Myocyte (in vitro differentiated cells): Measurements from ENCODE around the gene TRIM10. TPM values are rescaled to one million over a fixed set of nuclear protein-coding genes. Genes with fewer than 3 reads are reported as not detected.
A peak's percentile ranks its signal among the peaks of the same experiment; 100 is the strongest.
"Not testable (repeated sequence)": the region's sequence is repeated elsewhere in the genome, so short reads cannot be mapped to it uniquely, and the experiment has no call there.

Experiments
- DNase-seq: peaks from one replicate; pipeline ENCODE4 v3.0.0-alpha.2; 2012; ENCODE audit warnings: low read depth
- total RNA-seq: library from RNA; depleted of rRNA; stranded (reverse); fragments of >200 nt; gene quantifications from 2 replicates; pipeline ENCODE4 v1.2.3, GENCODE V29; 2014

Gene TRIM10
- total RNA-seq, 1 donor from 2014 or later = not detected

DNA sequence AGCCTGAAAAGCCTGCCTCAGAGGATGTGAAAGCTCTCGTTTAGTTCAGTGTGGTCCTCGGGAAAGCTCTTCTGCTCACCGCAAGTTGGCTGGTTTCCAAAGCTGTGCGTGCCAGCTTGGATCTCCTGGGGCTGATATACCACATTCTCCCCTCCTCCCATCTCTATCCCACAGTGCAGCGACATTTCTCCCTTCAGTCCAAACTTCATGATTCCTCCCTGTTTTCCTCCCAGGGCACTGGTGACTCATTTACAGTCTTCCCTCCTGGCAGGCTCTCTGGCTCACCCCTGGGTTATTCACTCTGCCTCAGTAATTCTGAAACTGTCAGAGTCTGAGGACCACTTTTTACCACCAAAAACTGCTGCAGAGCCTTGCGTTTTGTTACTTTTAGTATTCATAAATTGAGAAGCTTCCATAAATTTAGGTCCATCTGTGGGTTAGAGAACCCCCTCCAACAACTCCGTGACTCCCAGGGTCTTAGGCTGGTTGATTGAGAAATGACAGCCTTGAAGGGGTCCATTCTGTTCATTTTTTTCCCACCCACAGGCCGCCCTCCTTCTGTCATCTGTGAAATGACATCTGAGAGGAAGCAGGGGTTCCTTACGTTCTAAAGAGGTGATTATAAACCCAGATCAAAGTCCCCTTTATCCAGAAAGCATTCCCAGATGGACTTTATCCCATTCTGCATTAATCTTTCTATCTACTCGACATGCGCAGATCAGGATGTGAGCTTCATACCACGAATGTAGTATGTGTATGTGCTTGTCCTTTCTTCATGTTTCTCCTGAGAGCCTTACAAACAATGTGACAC, 6.1 kb downstream of the TRIM10 start:
- DNase-seq = peak; percentile 71

DNA sequence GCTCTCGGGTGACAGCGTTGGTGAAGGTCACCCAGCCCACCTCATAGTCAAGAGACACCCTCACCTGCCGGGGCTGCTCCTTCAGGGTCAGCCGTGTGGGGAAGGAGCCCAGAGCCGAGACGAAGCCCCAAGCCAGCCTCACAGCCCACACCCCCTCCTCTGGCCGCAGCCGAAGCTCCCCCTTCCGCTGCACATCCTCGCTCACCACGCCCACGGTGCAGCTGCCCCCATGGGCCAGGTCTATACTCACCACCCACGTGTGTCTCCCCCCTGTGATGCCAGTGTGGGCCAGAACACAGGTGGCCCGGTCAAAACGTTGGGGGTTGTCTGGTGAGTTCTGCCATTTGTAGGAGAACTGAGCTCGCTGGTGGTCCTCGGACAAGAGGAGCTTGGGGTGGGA, 7.0 kb downstream of the TRIM10 start:
- no peak for DNase-seq

DNA sequence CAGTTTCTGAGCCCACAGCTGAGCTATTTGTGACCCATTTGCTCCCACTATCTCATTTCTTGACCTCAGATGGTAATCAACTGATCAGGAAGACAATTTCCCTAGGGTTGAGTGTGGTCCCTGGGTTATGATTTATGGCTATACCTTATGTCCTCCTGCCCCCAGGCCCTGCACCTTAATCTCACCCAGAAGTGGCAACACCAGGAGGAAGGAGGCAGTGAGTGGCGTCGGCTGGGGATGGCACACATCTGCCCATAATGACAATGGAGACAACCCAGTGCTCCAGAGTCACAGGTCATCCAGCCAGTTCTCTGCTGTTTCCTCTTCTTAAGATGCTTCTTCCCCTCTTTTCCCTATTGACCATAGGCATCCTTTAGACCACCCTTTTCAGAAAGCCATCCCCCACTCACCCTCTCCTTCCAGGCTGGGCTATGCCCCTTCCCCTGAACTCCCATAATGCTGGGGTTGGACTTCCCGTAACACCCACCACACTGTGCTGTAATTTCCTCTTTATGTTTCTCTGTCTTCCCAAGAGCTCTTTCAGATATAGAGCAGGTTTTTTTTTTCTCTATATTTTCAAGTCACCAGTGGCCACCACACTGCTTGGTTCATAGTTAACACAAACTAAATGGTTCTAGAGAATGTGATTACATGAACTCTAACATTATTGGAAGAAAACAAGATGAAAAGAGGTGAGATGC, 8.0 kb downstream of the TRIM10 start:
- no peak for DNase-seq

DNA sequence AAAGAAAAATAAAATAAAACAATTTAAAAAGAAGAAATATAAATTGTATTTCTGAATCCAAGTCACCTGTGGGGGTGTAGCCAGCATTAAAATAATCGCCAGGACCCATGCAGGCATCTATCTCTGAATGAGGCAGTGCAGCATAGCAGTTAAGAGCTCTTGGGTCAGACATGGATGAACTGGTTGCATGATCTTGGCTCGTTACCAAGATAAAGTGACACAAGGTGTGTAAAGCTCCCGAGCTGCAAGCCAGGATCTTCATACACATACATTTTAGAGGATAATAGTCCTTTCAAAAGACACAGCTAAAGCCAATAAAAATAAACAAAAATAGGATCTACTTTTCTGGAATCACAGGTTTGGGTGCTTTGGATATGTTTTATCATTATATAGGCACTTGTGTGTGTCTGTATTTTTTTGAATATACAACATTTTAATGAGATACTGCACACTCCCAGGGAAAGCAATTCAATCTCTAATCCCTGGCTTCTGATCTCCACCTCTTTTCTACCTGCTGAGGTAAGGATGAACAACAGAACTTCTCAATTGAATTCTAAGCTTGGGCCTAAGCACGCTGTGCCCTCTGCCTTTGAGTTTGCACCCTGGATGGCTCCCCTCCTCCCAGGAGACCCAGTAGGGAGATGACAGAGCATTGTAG, 8.9 kb downstream of the TRIM10 start:
- no peak for DNase-seq

DNA sequence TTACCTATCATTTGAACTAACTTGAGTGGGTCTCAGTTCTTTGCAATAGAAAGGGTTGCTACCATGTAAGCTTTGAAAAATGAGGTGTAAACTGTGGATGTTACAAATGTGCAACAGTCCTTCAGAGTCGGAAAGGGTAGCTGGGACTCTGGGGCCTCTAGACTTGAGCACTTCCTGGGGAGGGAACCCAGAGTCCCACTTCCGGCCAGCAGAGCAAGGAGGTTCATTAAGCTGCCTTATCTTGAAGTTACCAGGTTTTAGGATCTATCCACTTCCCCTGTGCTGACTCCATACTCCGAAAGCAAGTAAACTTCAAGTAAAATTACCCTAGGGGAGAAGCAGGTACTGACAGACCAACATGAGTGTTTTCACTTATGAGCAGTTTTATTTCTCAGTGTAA, 9.4 kb downstream of the TRIM10 start:
- DNase-seq = no peak

DNA sequence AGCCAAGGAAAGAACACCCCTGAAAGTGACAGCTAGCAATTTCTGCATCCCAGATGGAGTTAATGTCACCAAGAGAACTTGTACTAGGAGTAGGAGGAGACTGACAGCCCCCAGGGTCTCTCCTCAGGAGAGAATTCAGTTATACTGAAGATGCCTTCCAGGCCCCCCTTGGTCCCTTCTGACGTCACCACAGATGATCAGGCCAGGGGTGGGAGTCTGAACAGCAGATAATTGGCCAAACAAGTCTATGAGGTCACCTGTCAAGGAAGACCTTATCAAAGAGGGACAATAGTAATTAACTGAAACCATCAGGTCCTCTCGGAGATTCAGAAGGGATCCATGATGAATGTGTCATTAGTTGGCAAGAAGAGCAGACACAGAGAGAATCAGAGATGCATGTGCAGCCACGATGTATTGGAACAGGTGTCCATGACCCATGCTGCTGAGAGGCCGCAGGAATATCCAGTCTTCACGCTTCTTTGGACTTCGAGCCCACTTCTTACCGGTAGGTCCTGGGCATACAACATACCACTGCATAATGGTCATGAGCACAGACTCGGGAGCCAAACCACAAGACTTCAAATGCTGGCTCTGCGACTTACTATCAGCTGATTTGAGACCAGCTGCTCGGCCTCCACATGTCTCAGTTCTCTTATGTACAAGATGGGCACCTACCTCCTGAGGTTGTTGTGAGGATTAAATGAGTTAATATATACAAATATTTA, 10.2 kb downstream of the TRIM10 start:
- DNase-seq = peak; percentile 94

DNA sequence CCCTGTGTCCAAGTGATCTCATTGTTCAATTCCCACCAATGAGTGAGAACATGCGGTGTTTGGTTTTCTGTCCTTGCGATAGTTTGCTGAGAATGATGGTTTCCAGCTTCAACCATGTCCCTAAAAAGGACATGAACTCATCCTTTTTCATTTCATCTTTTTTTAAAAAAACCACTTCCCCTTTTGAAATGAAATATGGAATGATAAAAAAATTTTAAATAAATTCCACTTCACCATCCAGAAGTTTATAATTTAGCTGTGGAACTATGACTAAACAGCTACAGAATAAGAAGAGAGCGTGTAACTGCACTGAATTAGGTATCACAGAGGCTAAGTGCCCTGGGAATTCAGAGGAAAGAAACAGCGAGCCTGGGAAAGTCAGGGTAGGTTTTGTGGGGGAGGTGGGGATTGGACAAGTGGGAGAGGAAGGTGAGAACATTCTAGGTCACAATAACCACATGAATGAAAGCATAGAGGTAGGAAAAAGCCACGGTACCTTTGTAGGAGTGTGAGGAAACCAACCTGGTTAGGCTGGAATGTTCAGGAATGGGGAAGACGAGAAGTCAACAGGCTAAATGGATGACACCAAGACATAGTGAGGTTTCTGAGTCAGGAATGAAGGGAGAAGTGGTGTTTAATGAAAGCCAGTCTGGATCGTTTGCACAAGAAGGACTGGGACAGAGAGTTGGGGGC, 11.0 kb downstream of the TRIM10 start:
- DNase-seq = no peak

DNA sequence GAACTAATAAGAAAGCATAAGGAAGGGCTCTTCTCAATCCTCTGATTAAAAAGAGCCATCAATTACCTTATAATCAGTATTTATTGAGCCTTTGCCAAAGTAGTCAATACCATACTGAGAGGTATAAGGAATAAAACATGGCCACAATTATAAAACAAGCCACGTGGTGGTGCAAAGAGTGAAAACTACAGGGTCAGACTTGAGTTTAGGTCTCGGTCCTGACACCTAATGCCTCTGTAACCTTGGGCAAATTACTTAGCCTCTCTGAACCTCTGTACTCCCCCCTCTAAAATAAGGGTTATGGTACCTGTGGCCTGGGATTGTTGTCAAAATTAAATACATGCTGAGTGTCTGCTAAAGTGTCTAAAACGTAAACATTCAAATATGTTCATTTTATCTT, 11.8 kb downstream of the TRIM10 start:
- no peak for DNase-seq

DNA sequence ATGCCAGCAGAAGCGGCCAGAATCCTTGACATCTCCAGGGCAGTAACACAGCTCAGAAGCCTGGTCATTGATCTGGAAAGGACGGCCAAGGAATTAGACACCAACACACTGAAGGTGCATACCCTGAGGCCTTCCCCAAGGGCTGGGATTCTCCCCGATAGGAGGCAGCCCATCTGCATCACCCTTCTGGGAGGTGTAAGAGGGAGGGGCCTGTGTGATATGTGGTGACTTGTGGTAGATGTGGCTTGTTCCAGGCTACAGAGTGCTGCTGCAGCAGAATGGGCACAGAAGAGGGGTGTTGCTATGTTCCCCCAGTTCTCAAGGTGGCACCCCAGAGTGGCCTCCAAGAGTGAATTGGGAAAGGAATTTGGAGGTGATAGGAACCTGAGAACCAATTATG, 13.9 kb downstream of the TRIM10 start:
- no peak for DNase-seq

DNA sequence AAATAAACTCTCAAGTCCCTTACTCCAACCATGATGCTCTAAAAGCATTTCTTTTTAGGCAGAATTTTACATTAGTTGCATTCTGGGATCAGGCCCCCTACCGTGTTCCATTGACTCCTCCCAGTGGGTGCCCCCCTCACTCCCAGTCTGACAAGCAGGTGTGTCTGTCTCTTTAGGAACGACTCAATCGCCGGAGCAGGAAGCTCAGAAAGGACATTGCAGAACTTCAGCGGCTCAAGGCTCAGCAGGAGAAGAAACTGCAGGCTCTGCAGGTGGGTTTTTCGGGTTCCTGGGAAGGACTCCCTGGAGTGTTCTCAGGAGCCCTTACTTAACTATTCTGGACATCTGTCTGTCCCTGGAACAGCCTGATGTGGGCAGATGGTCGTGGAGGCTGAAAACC, 15.2 kb downstream of the TRIM10 start:
- no peak for DNase-seq

DNA sequence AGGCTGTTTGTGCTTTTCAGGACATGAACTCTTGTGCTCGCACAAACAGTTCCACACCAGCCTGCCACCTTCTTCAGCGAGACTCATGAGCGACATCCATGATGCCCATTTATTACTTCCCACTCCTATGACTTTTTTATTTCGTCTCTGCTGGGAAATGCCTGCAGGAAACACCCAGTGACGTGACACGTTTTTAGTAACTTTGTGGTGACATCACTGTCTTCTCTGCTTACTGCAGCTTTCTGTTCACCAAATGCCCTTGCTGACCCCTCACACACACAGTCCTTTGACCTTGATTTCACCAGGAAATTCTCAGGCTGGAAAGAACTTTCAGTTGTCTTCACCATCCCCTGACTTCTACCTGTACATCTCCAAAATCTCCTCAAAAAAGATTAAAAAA, 16.2 kb downstream of the TRIM10 start:
- DNase-seq = no peak

DNA sequence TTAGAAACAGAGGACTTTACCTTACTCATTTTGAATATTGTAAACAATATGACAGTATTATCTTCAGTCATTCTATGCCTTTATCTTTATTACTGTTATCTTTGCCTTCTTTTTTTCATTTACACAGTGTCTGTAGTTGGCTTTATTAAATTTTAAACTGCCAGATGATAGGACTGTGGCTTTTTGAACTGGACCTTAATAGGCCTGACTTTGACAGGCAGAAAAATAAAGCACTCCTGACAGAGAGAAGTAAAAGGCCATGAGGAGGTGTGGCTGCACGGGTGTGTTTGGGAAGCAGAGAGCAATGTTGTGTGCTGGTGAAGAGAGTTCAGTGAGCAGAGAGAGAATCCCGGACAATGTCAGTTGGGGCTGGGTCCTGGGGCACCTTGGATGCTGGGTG, 17.2 kb downstream of the TRIM10 start:
- no peak for DNase-seq

DNA sequence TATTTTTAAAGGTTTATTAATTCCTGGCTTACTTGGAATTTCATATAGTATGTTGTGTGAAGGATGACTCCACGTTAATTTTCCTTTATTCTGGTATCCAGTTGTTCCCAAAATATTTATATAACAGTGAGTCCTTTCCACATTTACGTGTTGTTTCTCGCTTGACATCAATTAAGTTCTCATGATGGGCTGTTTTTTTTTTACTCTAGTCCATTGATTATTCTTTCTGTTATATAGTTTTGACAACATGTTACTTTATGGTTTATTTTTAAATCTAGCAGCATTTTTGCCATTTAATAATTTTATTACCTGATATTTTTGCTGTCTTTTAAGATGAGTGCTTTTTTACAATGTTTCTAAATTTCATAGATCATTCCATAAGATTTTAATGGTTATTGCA, 18.3 kb downstream of the TRIM10 start:
- DNase-seq = no peak

DNA sequence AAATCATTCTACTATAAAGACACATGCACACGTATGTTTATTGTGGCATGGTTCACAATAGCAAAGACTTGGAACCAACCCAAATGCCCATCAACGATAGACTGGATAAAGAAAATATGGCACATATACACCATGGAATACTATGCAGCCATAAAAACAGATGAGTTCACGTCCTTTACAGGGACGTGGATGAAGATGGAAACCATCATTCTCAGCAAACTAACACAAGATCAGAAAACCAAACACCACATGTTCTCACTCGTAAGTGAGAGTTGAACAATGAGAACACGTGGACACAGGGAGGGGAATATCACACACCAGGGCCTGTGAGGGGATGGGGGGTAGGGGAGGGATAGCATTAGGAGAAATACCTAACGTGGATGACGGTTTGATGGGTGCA, 20.8 kb downstream of the TRIM10 start:
- not testable (repeated sequence) for DNase-seq

DNA sequence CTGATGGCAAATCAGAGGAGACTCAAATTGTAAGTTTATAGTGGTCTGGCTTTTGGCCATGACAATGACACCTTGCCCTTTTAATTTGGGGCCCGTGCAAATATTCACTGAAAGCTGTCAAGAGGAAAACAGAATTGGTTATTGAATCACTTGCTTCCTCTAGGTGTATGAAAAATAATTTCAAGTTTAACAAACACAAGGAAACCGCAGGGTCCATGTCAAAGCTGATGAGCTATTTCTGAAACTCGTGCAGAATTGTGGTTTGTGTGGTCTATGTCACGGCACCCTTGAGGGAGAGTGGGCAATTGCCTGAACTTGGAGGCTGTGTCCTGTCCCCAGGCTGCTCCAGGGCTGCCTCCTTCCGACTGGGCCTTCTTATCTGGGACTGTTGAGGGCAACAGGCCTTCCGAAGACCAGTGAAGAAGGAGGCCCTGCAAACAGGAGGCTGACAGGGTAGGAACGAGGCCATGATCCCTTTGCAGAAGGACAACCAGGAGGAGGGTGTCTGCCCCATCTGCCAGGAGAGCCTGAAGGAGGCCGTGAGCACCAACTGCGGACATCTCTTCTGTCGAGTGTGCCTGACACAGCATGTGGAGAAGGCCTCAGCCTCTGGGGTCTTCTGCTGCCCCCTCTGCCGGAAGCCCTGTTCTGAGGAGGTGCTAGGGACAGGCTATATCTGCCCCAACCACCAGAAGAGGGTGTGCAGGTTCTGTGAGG, 24.3 kb downstream of the TRIM10 start:
- no peak for DNase-seq

DNA sequence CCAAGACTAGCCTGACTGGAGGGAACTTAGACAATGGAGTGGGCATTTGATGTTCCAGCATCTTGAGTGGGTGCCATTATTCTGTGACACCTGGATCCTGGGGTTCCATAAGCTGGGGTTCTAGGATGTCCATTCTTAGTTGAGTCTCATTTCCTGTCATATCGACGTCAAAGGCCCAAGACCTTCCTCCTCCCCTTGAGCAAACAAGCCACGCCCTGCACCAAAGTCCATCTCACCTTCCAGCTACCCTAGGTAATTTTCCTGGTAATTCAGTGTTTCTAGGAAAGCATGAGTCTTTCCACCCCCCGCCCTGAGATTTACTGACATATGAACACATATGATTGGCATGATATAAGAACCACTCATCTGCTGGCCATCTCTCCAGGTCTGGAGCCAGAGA, 25.3 kb downstream of the TRIM10 start, which contains the start of gene TRIM40:
TSS of gene TRIM40 (plus strand) at position 384 of the 400 bp plus-strand sequence. CDS start 897 bp downstream, outside the sequence.
- DNase-seq = no peak

DNA sequence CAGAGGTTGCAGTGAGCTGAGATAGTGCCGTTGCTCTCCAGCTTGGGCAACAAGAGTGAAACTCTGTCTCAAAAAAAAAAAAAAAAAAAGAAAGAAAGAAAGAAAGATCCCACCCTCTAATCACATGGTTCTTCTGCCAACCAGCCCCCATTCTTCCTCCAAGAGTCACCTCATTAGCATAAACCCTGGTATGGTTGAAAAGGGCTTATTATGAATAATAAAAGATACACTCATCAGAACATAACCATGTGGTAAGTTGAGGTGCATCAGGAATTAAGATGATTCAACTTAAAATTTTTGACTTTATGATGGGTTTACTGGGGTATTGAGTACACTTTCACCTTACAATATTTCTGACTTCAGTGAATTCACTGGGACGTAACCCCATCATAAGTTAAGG, 25.9 kb downstream of the TRIM10 start:
- DNase-seq = no peak

DNA sequence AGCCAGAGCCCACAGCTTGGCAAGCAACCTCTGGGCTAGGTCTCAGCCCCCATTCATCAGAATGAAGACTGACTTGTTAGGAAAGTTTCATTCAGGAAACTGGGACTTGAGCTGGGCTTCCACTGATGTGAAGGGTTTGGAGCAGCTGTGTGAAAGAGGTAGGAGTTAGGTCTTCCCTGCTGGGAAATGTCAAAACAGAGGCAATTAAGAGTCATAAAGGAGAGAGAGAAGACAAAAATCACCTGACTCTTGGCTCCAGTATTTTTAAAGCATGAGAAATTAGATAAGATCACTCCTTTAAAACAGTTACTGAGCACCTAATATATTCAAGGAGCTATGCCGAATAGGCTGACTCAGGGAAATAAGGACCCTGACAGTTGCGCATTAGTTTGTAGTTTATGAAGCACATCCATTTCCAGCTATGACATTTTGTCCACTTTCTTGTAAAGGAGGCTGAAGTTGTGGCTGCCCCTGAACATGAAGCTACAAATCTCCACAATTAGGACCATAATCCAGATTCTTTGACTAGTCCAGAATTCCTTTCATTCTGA, 29.0 kb downstream of the TRIM10 start:
- no peak for DNase-seq

DNA sequence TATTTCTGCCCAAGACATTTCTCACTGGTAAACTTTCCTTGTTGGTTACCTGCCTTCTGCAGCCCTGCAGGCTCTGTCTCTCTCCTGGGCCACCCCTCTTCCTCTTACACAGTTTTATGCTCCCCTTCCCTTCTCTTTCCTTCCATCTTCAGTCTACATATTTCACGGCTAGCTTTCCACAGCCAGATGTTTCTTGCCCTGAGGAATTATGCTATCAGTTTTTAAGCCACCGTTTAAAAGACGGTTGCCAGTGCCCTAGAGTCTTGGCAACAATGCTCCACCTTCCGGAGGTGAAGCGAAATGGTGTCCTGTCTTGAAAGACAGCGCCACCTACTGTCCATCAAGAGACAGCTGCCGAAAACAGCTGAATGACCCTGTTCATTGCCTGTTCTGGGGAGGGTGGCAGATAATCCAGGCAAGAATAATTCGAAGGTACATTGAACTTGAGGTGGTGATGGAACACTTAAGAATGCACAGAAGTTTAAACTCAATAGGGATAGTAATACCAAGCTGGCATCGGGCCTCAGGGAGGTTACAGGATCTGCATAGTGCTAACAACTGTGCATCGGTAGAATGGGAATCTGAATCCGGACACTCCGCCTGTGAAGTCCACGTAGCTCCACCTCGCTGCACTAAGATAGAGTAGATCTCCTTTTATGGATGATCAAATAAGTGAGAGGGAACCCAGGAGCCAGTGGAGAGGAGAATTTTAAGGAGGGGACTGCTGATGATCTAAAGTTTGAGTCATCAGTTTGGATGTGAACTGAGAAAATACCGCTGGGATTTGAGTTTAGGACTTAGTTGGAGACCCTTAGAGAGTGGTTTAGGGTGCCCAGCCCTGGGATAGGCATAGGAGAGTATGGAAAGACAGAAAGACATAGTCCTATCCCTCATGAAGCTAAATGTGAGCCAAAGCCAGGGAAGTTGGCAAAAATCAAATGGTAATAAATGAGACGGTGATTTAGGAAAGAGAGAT, 29.8 kb downstream of the TRIM10 start:
- peak; percentile 83 for DNase-seq
